Breast epithelium (tissue), 3 donors: ENCODE data around the gene RPL29.

Experiments used
- POLR2A ChIP-seq: fragments of 450-650 bp; IDR thresholded peaks from one replicate; pipeline ENCODE4 v1.6.1; 2016; ENCODE audit warnings: antibody characterized with exemption, mild to moderate bottlenecking, moderate library complexity
- TF ChIP-seq, protein P1 (sequence below), 3 donors: fragments of 450-650 bp; IDR thresholded peaks; one replicate each; pipeline ENCODE4 v1.5.1; 2016 to 2017; ENCODE audit warnings: antibody characterized with exemption in 3 of 3, mild to moderate bottlenecking in 3 of 3, moderate library complexity in 3 of 3

- TF ChIP-seq POLR2A = no peak
- TF ChIP-seq, protein P1, sequence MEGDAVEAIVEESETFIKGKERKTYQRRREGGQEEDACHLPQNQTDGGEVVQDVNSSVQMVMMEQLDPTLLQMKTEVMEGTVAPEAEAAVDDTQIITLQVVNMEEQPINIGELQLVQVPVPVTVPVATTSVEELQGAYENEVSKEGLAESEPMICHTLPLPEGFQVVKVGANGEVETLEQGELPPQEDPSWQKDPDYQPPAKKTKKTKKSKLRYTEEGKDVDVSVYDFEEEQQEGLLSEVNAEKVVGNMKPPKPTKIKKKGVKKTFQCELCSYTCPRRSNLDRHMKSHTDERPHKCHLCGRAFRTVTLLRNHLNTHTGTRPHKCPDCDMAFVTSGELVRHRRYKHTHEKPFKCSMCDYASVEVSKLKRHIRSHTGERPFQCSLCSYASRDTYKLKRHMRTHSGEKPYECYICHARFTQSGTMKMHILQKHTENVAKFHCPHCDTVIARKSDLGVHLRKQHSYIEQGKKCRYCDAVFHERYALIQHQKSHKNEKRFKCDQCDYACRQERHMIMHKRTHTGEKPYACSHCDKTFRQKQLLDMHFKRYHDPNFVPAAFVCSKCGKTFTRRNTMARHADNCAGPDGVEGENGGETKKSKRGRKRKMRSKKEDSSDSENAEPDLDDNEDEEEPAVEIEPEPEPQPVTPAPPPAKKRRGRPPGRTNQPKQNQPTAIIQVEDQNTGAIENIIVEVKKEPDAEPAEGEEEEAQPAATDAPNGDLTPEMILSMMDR (IDR thresholded peaks at IDR 0.05) = no peak
Measured at GRCh38 chr3:51999846-52000245, 4.2 kb upstream of the RPL29 start.
